Measurements from ENCODE around the gene PRDM1.

The PRDM1 gene

DNA sequence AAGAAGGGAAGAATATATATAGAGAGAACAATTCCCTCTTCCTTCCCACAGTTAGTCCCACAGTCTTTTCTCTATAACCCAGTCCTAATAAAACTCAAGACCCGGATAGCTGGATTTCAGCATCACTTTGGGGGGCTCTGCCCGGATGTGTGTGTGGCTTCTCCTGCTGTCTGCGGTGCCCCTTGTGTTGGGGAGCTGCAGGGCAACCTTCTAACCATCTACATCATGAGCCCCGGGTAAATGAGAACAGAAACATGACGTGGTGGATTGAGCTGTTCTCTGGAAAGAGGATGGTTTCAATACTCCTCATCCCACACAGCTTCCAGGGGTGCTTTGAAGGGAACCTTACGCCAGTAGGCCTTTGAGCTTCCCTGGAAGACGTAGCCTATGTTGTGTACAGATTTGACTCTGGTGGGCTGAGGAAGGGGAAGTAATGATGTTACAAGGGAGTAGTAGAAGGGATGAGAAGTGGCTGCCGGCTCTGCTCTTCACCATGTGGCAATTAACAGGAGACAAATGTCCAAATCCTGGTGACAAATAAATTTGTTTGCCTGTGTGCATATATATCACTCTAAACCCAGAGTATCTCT lies 13.5 kb upstream of the PRDM1 start:
- no peak for DNase-seq

- no peak for DNase-seq
Measured at GRCh38 chr6:106074146-106074545, 12.0 kb upstream of the PRDM1 start.

- no peak for DNase-seq
Measured at GRCh38 chr6:106076139-106076538, 10.0 kb upstream of the PRDM1 start.

- DNase-seq, result no peak
Measured at GRCh38 chr6:106077170-106077569, 9.0 kb upstream of the PRDM1 start.

- no peak for DNase-seq
Measured at GRCh38 chr6:106077881-106078280, 8.3 kb upstream of the PRDM1 start.

GRCh38 chr6:106079961-106080762 lies 6.0 kb upstream of the PRDM1 start:
- DNase-seq, result no peak

DNA sequence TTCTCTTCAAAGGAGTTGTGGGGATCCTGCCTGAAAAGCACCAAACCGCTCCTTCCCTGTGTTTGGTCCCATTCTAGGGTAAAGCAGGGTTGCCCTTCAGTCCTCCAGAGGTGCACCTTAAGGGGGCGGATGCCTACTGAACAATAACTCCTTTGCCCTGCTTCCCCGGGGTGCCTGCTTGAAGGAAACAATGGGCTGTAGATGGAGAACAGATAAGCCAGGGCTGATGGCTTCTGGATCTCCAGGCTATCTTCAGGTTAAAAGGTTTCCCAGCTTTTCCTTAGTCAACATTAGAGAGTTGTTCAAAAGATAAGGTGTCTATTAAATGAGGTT lies 5.4 kb upstream of the PRDM1 start:
- no peak for DNase-seq

DNA sequence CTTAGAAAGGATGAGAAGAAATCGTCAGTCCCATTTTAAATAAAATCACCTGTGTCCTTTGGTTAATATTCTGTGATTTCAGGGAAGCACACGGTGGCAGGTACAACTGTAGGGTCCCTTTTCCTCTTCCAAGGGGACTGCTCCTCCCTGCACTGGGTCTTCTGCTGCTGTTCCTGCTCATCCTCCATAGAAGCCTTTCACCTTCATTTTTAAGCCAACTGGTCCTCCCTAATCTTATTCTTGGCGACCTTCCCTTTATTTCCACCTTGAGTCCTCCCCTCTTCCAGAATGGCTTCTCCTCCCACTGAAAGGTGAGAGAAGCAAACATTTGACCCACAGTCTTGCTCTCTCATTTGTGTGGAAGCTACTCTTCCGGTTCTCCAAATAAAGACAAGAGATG lies 4.4 kb upstream of the PRDM1 start:
- DNase-seq, result no peak

- no peak for DNase-seq
Measured at GRCh38 chr6:106082735-106083398, 3.3 kb upstream of the PRDM1 start.

GRCh38 chr6:106083618-106084017 lies 2.5 kb upstream of the PRDM1 start:
- no peak for DNase-seq

DNA sequence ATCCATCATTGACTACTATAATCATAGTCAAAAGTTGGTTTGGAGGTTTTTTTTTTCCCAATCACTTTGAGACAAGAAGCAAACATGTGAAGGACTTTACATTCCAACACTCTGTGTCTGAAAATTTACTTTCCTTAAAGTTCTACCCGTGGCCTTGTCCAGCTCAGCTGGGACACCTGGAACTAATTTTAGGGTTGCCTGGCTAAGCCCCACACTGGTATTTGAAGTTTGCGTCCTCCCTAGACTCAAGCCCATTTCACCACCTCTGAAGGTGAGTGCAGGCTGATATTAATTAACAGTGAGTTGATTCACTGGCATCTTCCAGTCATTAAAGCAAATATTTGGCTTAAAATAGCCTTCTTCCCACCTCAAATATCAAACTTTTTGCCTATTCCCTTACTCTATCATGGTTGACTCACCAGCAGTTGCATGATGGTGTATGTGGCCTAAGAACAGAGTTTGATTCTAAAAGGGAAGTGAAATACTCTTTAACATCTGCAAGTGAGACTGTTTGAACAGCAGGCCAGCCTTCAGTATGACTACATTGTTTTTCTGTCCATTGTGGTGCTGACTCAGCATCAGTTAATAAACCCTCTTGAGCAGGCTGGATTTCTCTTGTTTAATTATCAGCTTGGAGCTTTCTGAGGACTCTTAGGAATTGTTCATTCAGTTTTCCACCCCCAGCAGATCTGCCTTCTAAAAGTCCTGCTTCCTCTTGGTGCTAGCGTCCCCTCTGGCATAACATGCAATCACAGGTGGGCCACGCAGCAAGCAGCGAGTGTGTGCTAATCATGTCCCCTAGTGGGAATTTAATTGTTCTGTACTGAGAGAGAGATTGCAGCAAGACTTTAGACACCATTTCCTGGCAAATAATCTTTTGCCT lies 1.8 kb upstream of the PRDM1 start:
- peak; percentile 41 for DNase-seq

- no peak for DNase-seq
Measured at GRCh38 chr6:106084989-106085691, 996 bp upstream of the PRDM1 start.

- no peak for DNase-seq
Measured at GRCh38 chr6:106085692-106085983, 498 bp upstream of the PRDM1 start.

GRCh38 chr6:106086814-106087175 lies 659 bp downstream of the PRDM1 start:
- DNase-seq, result no peak

DNA sequence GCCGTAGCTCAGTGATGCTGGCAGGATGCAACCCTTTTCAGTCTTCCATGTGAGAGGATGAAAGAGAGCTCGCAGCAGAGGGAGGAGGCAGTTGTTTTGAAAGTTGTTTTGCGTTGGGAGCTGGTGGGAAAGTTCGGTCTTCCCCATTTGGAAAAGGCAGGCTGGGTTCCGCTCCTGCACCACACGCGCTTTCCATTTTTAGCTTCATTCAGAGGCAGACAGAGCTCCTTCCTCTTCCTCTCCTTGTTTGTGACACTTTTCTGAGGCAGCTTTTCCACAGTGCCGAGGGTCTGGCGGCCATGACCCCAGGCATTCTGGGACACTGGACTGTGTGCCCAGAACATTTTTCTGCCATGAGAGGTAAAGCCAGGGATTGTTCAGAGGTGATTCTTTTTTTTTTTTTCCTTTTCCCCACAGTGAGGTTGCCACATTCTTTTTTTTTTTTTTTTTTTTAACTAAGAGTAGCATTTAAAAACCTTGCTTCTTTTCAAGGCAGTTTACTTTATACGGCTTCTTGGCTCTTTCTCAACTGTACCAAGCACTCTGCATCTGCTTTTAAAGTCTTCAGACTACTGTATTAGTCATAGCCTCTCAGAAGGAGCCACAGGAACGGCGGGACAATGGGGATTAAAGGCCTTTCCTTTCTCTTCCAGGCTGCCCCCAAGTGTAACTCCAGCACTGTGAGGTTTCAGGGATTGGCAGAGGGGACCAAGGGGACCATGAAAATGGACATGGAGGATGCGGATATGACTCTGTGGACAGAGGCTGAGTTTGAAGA lies 1.6 kb downstream of the PRDM1 start:
- peak; percentile 34 for DNase-seq

- DNase-seq, result peak; percentile 20
Measured at GRCh38 chr6:106090001-106090400, 3.9 kb downstream of the PRDM1 start.

GRCh38 chr6:106092279-106092678 lies 6.1 kb downstream of the PRDM1 start:
- DNase-seq, result no peak

GRCh38 chr6:106094261-106094963 lies 8.3 kb downstream of the PRDM1 start:
- no peak for DNase-seq

DNA sequence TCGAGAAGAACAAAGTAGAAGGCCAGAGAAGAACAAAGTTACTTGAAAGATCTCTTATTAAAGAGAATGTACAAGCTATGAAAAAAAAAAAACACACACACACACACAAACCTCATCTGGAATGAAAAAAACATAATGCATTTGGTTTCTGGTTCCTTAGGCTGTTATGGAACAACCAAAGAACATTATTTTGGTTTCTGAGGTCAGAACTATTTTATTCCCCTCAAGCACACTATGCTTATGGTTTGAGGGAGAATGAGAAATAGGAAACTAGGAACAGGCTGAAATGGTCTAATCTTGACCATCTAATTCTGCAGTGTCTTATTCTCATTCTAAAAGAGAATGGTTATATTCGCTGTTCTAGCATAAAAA lies 8.8 kb downstream of the PRDM1 start:
- no peak for DNase-seq

- no peak for DNase-seq
Measured at GRCh38 chr6:106097411-106098231, 11.5 kb downstream of the PRDM1 start.

Data from midbrain (tissue), 1 donor.